ENCODE measurements around the gene PICK1.

Gene PICK1

GRCh38 chr22:38120359-38121110, 63.3 kb downstream of the PICK1 start:
- intact Hi-C loops (cut with DNase I) = no loop called here
- DNase-seq = no peak

GRCh38 chr22:38122616-38123015, 65.4 kb downstream of the PICK1 start:
- intact Hi-C loops (cut with DNase I) = no loop called here
- DNase-seq = no peak

- no peak for DNase-seq
- intact Hi-C loops (cut with DNase I) = no loop called here
Measured at GRCh38 chr22:38124236-38124974, 67.2 kb downstream of the PICK1 start.

GRCh38 chr22:38125038-38125610, 67.9 kb downstream of the PICK1 start:
- no peak for DNase-seq
- intact Hi-C loops (cut with DNase I) = no loop called here

All from head of caudate nucleus (tissue), 42 donors.